HepG2 (cell line): ENCODE data around the gene BEST2. TPM values are rescaled to one million over a fixed set of nuclear protein-coding genes. Genes with fewer than 3 reads are reported as not detected.

Experiments
- ATAC-seq: fragments of 200-7000 bp; cut with Tn5 transposase; 3 replicates; pipeline ENCODE4 v1.9.1; 2020; ENCODE audit warnings: mild to moderate bottlenecking, moderate library complexity
- BruUV-seq: library from RNA; stranded (reverse); fragments of 400-500 nt; replicated peaks from 2 replicates; lab custom pipeline; 2021; lab: Mats Ljungman, UMichigan
- CTCF ChIA-PET: fragments of 300-600 bp; formaldehyde crosslinking; extraction: SDS; loops from one replicate; lab custom pipeline; 2021; ENCODE audit warnings: low total read pairs, inconsistent platforms, low intra/inter-chr PET ratio; lab: Yijun Ruan, JAX
- POLR2A ChIA-PET: fragments of 350-600 bp; sonication (Branson Sonifier 250); formaldehyde crosslinking; loops from one replicate; lab custom pipeline; 2020; ENCODE audit warnings: antibody characterized with exemption, inconsistent platforms; lab: Yijun Ruan, JAX
- DNase-seq: peaks from one replicate; pipeline ENCODE4 v3.0.0-alpha.2; 2015; ENCODE audit warnings: low spot score
- FAIRE-seq: peaks from 3 replicates; lab custom pipeline; 2011; peaks lifted over from hg19 to GRCh38; lab: Jason Lieb, UNC
- H2AFZ ChIP-seq: one replicate; pipeline ENCODE4 v1.6.1; 2011; ENCODE audit warnings: low read length, inconsistent platforms
- H3K27ac ChIP-seq: fragments of 300-600 bp; 3 replicates; pipeline ENCODE4 v1.8.0; 2011; ENCODE audit warnings: mixed run types, mild to moderate bottlenecking, mixed read lengths, low read length, inconsistent platforms; ENCODE audit not compliant: insufficient read depth; ENCODE audit errors: extremely low read length
- H3K27me3 ChIP-seq, 2 experiments: fragments of 200-600 bp in 1 of 2; 2 replicates in 1 of 2; 3 replicates in 1 of 2; pipeline versions ENCODE4 v1.6.0 to v1.8.0; 2011; ENCODE audit warnings: low read length in 2 of 2, mild to moderate bottlenecking in 2 of 2, moderate library complexity in 2 of 2, inconsistent platforms in 1 of 2; ENCODE audit not compliant: insufficient read depth in 2 of 2, control insufficient read depth in 1 of 2
- H3K36me3 ChIP-seq, 2 experiments: fragments of 200-600 bp in 1 of 2; replicated peaks in 1 of 2; 2 replicates in 1 of 2; 3 replicates in 1 of 2; pipeline versions ENCODE4 v1.5.1 to v1.8.0; 2011; ENCODE audit warnings: low read length in 2 of 2, inconsistent platforms in 1 of 2; ENCODE audit not compliant: insufficient read depth in 2 of 2, control insufficient read depth in 1 of 2
- H3K4me1 ChIP-seq: 2 replicates; pipeline ENCODE4 v1.5.1; 2012; ENCODE audit warnings: low read length, inconsistent platforms; ENCODE audit not compliant: insufficient read depth
- H3K4me2 ChIP-seq: 2 replicates; pipeline ENCODE4 v1.6.0; 2011; ENCODE audit warnings: low read depth, low read length, inconsistent platforms
- H3K4me3 ChIP-seq, 3 experiments: fragments of 200-600 bp in 1 of 3; sonication (generic), shearing (Covaris generic) in 1 of 3; replicated peaks in 1 of 3; 2 replicates each; pipeline ENCODE4 v1.5.1; 2011 to 2016; ENCODE audit warnings: low read length in 3 of 3, inconsistent platforms in 2 of 3, low read depth in 2 of 3, mild to moderate bottlenecking in 2 of 3, control low read depth in 1 of 3, mixed read lengths in 1 of 3; ENCODE audit not compliant: insufficient read depth in 1 of 3
- H3K79me2 ChIP-seq: one replicate; pipeline ENCODE4 v1.6.1; 2011; ENCODE audit warnings: low read length, inconsistent platforms; ENCODE audit not compliant: insufficient read depth
- H3K9ac ChIP-seq: 2 replicates; pipeline ENCODE4 v1.6.0; 2011; ENCODE audit warnings: mild to moderate bottlenecking, low read depth, low read length, inconsistent platforms; ENCODE audit not compliant: insufficient read depth
- H3K9me3 ChIP-seq: 2 replicates; pipeline ENCODE4 v1.5.1; 2012; ENCODE audit warnings: mild to moderate bottlenecking, low read length
- H4K20me1 ChIP-seq: 2 replicates; pipeline ENCODE4 v1.6.0; 2011; ENCODE audit warnings: inconsistent platforms, mild to moderate bottlenecking, low read length, moderate library complexity; ENCODE audit not compliant: insufficient read depth
- AGO2 ChIP-seq: fragments of 200-400 bp; formaldehyde crosslinking; optimal IDR thresholded peaks from 2 replicates; pipeline ENCODE3; 2017; ENCODE audit warnings: mild to moderate bottlenecking, low read depth, low read length, moderate library complexity
- HMGA1 ChIP-seq: sonication (generic); formaldehyde crosslinking; conservative IDR thresholded peaks from 2 replicates; pipeline ENCODE4 v1.4.0; 2020; ENCODE audit warnings: missing genetic modification reagents
- ZNF383 ChIP-seq: sonication (generic); formaldehyde crosslinking; IDR thresholded peaks from 2 replicates; pipeline ENCODE4 v1.4.0; 2020; ENCODE audit warnings: missing genetic modification reagents, mild to moderate bottlenecking, borderline replicate concordance
- ZNF7 ChIP-seq: IDR thresholded peaks from 2 replicates; pipeline ENCODE4 v1.6.1; 2016; ENCODE audit warnings: missing biosample characterization, missing genetic modification reagents
- WGBS: methylation state at CpG from one replicate; pipeline ENCODE4 v1.1.6; 2017; ENCODE audit warnings: low lambda C conversion rate; 5-methylcytosine and 5-hydroxymethylcytosine counted together
- in situ Hi-C: cut with HindIII; loops from 2 replicates; pipeline ENCODE4 v1.10.0; 2017; ENCODE audit warnings: low pct_unique_long_range_greater_than_20kb; ENCODE audit not compliant: extremely low pct_ligation_motif_present
- intact Hi-C: fragments of 100-400 bp; cut with micrococcal nuclease; formaldehyde crosslinking; loops from one replicate; pipeline ENCODE4 v1.10.0; 2022; ENCODE audit not compliant: unreplicated experiment
- polyA plus RNA-seq, 8 experiments: library from polyadenylated mRNA; depleted of rRNA in 3 of 8; stranded (reverse) in 7 of 8; unstranded in 1 of 8; fragments of >200 nt; fragmentation: Illumina TruSeq in 4 of 8; extraction: Trizol in 4 of 8; gene quantifications; 2 replicates each; pipeline versions ENCODE4 v1.2.1 to v1.2.3, GENCODE V29; 2011 to 2016; ENCODE audit warnings: low read depth in 4 of 8, missing spikeins in 1 of 8, mixed read lengths in 1 of 8; ENCODE audit not compliant: insufficient read depth in 1 of 8
- total RNA-seq, 5 experiments: library from RNA; depleted of rRNA; stranded (reverse); fragments of >200 nt; fragmentation: Illumina TruSeq; extraction: Trizol; gene quantifications; 2 replicates each; pipeline ENCODE4 v1.2.3, GENCODE V29; 2016; ENCODE audit warnings: low read depth in 1 of 5

Gene BEST2
- total and polyA plus RNA-seq, 2 of the 13 experiments (the other 11 are each of a cell fraction or from before 2014, with no cell fraction given) = not detected

DNA sequence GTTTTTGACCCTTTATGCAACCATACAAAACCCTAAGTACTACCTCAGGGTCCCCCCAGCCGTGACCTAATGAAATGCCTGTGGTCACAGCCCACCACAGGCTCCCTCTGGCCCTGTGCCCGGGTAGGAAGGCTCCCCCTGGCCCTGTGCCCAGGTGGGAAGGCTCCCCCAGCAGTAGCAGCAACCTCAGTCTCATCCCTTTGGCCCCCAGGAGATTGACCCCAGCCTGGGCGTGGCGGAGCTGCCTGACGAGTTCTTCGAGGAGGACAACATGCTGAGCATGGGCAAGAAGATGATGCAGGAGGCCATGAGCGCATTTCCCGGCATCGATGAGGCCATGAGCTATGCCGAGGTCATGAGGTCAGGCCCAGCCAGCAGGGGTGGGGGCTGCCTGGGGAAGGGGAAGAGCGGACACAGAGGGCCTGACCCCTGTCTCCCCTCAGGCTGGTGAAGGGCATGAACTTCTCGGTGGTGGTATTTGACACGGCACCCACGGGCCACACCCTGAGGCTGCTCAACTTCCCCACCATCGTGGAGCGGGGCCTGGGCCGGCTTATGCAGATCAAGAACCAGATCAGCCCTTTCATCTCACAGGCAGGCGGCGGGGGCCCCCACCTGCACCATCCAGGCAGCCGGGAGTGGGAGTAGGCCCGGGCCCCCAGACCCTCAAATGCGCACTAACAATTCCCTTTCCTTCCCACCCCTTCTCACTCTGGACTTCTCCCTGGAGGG is 6.3 kb upstream of the BEST2 start:
- no peak overlapping the region for H3K9ac ChIP-seq
- in situ Hi-C loops = no loop called here
- peaks cover 0 to 2% of the 10 kb centered on the region in 2 experiments; a peak in 2 of 5 replicates for H3K27me3 ChIP-seq
- 0 out of 2 replicates have a peak, but pooled peaks cover 2% of the 10 kb centered on the region for H3K4me1 ChIP-seq
- no TSS peak for BruUV-seq
- no peaks in the 10 kb centered on the region for H4K20me1 ChIP-seq
- no peak overlapping the region for H3K4me2 ChIP-seq
- intact Hi-C loops = no loop called here
- TF ChIP-seq AGO2 (peak; percentile 23), HMGA1 (CRISPR knock-in tag) (no peak), ZNF7 (CRISPR knock-in tag) (no peak)
- WGBS = 88% methylated on average over 11 of the region's 22 CpGs
- H3K4me3 ChIP-seq = no peak overlapping the region
- ATAC-seq (no peak), FAIRE-seq (no peak), DNase-seq (no peak)
- ChIA-PET POLR2A (no interaction called here), CTCF (no interaction called here)
- H3K9me3 ChIP-seq = peaks cover 8% of the 10 kb centered on the region
- H3K36me3 ChIP-seq = peaks cover 13 to 38% of the 10 kb centered on the region in 2 experiments
- no peaks in the 10 kb centered on the region for H3K79me2 ChIP-seq
- no peak overlapping the region for H3K27ac ChIP-seq
- no peak overlapping the region for H2AFZ ChIP-seq

DNA sequence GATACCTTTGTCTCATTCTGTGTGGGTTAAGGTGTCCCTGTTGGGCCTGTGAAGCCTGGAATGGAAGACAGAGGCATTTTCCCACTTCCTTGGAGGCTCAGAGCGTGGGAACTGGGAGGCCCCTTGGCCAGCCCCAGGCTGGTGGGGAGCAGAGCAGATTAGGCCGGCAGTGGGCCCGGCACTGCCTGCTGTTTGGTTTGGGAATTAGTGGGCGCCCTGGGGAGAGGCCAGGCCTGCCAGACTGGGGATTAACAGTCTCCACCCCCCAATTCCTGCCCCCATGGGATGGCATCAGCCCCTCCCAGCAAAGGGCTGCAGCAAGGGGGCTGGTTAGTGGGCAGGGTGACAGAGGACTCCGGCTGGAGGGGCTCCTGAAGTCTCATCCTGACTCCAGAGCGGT is 3.1 kb upstream of the BEST2 start:
- no peak for FAIRE-seq
- no peak for ATAC-seq
- 100% methylated on average over 2 of the region's 6 CpGs for WGBS

More for the DNA sequence above, 3.1 kb upstream of the BEST2 start:
- POLR2A ChIA-PET = no interaction called here
- no peak overlapping the region for H3K4me2 ChIP-seq
- no peaks in the 10 kb centered on the region for H3K79me2 ChIP-seq
- no peak for DNase-seq
- peaks cover 20% of the 10 kb centered on the region for H3K4me1 ChIP-seq
- H3K36me3 ChIP-seq = peaks cover 13 to 33% of the 10 kb centered on the region in 2 experiments
- H3K27me3 ChIP-seq = peaks cover 2 to 31% of the 10 kb centered on the region in 2 experiments; a peak in 4 of 5 replicates
- H3K9ac ChIP-seq = no peak overlapping the region
- peak; percentile 78 for TF ChIP-seq AGO2
- TF ChIP-seq ZNF383 = no peak
- no peak overlapping the region for H3K27ac ChIP-seq
- H3K9me3 ChIP-seq = peaks cover 8% of the 10 kb centered on the region
- intact Hi-C loops = no loop called here
- H2AFZ ChIP-seq = no peak overlapping the region
- CTCF ChIA-PET = no interaction called here
- H4K20me1 ChIP-seq = no peaks in the 10 kb centered on the region
- in situ Hi-C loops = no loop called here
- no TSS peak for BruUV-seq
- H3K4me3 ChIP-seq = no peak overlapping the region
